Activated effector memory CD4-positive, alpha-beta T cell treated with anti-CD3 and anti-CD28 coated beads, Interleukin-2, amount 50 U/mL, for 16 hours (primary cell): ENCODE results near the gene NOS1.

Source experiments
- DNase-seq: peaks from one replicate; pipeline ENCODE4 v3.0.0-alpha.2; 2020

The NOS1 gene

GRCh38 chr12:117328556-117329100, 32.8 kb downstream of the NOS1 start:
- no peak for DNase-seq

- no peak for DNase-seq
Measured at GRCh38 chr12:117322428-117322827, 39.0 kb downstream of the NOS1 start.

GRCh38 chr12:117321572-117321971, 39.9 kb downstream of the NOS1 start:
- DNase-seq: no peak

GRCh38 chr12:117318591-117318990, 42.8 kb downstream of the NOS1 start:
- DNase-seq: no peak

- no peak for DNase-seq
Measured at GRCh38 chr12:117316336-117316735, 45.1 kb downstream of the NOS1 start.

- DNase-seq: no peak
Measured at GRCh38 chr12:117313926-117314325, 47.5 kb downstream of the NOS1 start.

GRCh38 chr12:117312770-117313169, 48.7 kb downstream of the NOS1 start:
- no peak for DNase-seq

GRCh38 chr12:117309276-117309925, 52.0 kb downstream of the NOS1 start:
- no peak for DNase-seq

GRCh38 chr12:117300174-117300573, 61.3 kb downstream of the NOS1 start:
- no peak for DNase-seq

GRCh38 chr12:117298648-117299225, 62.7 kb downstream of the NOS1 start:
- no peak for DNase-seq

- no peak for DNase-seq
Measured at GRCh38 chr12:117298191-117298590, 63.2 kb downstream of the NOS1 start.

- DNase-seq: no peak
Measured at GRCh38 chr12:117294189-117294603, 67.2 kb downstream of the NOS1 start.

- DNase-seq: no peak
Measured at GRCh38 chr12:117293510-117293909, 67.9 kb downstream of the NOS1 start.

- DNase-seq: no peak
Measured at GRCh38 chr12:117292688-117293087, 68.7 kb downstream of the NOS1 start.

GRCh38 chr12:117284140-117284539, 77.3 kb downstream of the NOS1 start:
- DNase-seq: no peak

GRCh38 chr12:117282490-117282889, 78.9 kb downstream of the NOS1 start:
- DNase-seq: no peak

GRCh38 chr12:117280019-117280680, 81.3 kb downstream of the NOS1 start:
- no peak for DNase-seq

- peak; percentile 36 for DNase-seq
Measured at GRCh38 chr12:117279606-117280005, 81.8 kb downstream of the NOS1 start.

- DNase-seq: peak; percentile 48
Measured at GRCh38 chr12:117277875-117278274, 83.6 kb downstream of the NOS1 start.

GRCh38 chr12:117273091-117273490, 88.3 kb downstream of the NOS1 start:
- DNase-seq: no peak

- DNase-seq: no peak
Measured at GRCh38 chr12:117272690-117273089, 88.7 kb downstream of the NOS1 start.

- no peak for DNase-seq
Measured at GRCh38 chr12:117262749-117263148, 98.7 kb downstream of the NOS1 start.

GRCh38 chr12:117261247-117261646, 100.2 kb downstream of the NOS1 start:
- DNase-seq: no peak

GRCh38 chr12:117255386-117255785, 106.0 kb downstream of the NOS1 start:
- DNase-seq: no peak
